Heart left ventricle (tissue), 16 donors: Measurements from ENCODE around the gene TMEM178B. TPM values are rescaled to one million over a fixed set of nuclear protein-coding genes. Genes with fewer than 3 reads are reported as not detected.
A peak's percentile ranks its signal among the peaks of the same experiment; 100 is the strongest.

Experiments
- ATAC-seq, 4 donors: fragments of 200-7000 bp; cut with Tn5 transposase; one replicate each; pipeline ENCODE4 v1.9.1; 2020 to 2022; ENCODE audit warnings: moderate library complexity in 4 of 4, mild to moderate bottlenecking in 3 of 4, moderate number of reproducible peaks in 1 of 4
- DNase-seq, 5 donors: peaks; one replicate each; pipeline ENCODE4 v3.0.0-alpha.2; 2020
- H3K27ac ChIP-seq, 12 donors: fragments of 200-600 bp; sonication (generic) in 4 of 12; one replicate each; pipeline versions ENCODE4 v1.5.0 to v1.8.0; 2016 to 2022; ENCODE audit warnings: mild to moderate bottlenecking in 2 of 12
- H3K27me3 ChIP-seq, 9 donors: fragments of 200-600 bp; sonication (generic) in 2 of 9; one replicate each; pipeline versions ENCODE4 v1.5.1 to v1.8.0; 2016 to 2022; ENCODE audit warnings: mild to moderate bottlenecking in 3 of 9
- H3K36me3 ChIP-seq, 9 donors: fragments of 200-600 bp; sonication (generic) in 2 of 9; one replicate each; pipeline versions ENCODE4 v1.5.0 to v1.8.0; 2018 to 2022; ENCODE audit warnings: mild to moderate bottlenecking in 2 of 9
- H3K4me1 ChIP-seq, 12 donors: fragments of 200-600 bp; sonication (generic) in 4 of 12; one replicate each; pipeline versions ENCODE4 v1.5.0 to v1.8.0; 2016 to 2022; ENCODE audit warnings: mild to moderate bottlenecking in 3 of 12
- H3K4me3 ChIP-seq, 12 donors: fragments of 200-600 bp; sonication (generic) in 4 of 12; one replicate each; pipeline versions ENCODE4 v1.5.0 to v1.8.0; 2017 to 2022; ENCODE audit warnings: mild to moderate bottlenecking in 9 of 12, moderate library complexity in 4 of 12
- H3K9me3 ChIP-seq, 12 donors: fragments of 200-600 bp; sonication (generic) in 4 of 12; one replicate each; pipeline versions ENCODE4 v1.5.0 to v1.8.0; 2016 to 2022; ENCODE audit warnings: mild to moderate bottlenecking in 1 of 12
- CTCF ChIP-seq, 12 donors: fragments of 200-600 bp; sonication (generic) in 4 of 12; IDR thresholded peaks; one replicate each; pipeline versions ENCODE4 v1.5.0 to v1.8.0; 2018 to 2022; ENCODE audit warnings: antibody characterized with exemption in 12 of 12, mild to moderate bottlenecking in 5 of 12
- POLR2A ChIP-seq, 2 donors: fragments of 450-650 bp; IDR thresholded peaks; one replicate each; pipeline ENCODE4 v1.6.1; 2017; ENCODE audit warnings: antibody characterized with exemption in 2 of 2, mild to moderate bottlenecking in 2 of 2, moderate library complexity in 2 of 2
- WGBS, 4 donors: extraction: QIAGEN DNeasy Blood & Tissue Kit in 2 of 4; methylation state at CpG; one replicate each; pipeline versions ENCODE4 v1.1.5 to v1.1.7; 2013 to 2018; 5-methylcytosine and 5-hydroxymethylcytosine counted together
- intact Hi-C, 10 donors: fragments of 100-400 bp; cut with DNase I; formaldehyde crosslinking; loops; one replicate each; pipeline versions ENCODE4 v1.11.1 to v1.14.2; 2022
- polyA plus RNA-seq, 2 donors: library from polyadenylated mRNA; stranded (reverse); fragments of 200-250 nt; gene quantifications; one replicate each; pipeline ENCODE4 v1.2.3, GENCODE V29; 2013
- total RNA-seq, 9 donors: library from RNA; depleted of rRNA in 2 of 9; stranded (reverse); fragments of >200 nt in 2 of 9; fragmentation: NEBNext Ultra II Directional in 3 of 9; extraction: Animal tissue kit (Norgen Biotek cat#: 25700) in 3 of 9; gene quantifications; one replicate each; pipeline versions ENCODE4 v1.1.0 to v1.2.4, GENCODE V29; 2016 to 2023
- donor health status: ischemic (EF 13 %, LVEDD 7.1; RV severe dilation, severe dysfunction).
- donor health status: healthy with polysubstance abuse.
- donor health status: DM: no; HTN: yes; CAD: no.
- donor health status: DM: no; HTN: no; CAD: no.
- donor health status: ischemic (EF 25% LVEDD 6.9; RV normal size, moderate dysfunction).
- donor health status: ischemic (EF 25% LVEDD 5.7; RV mildly dilated, moderate dysfunction).
- donor health status: healthy.
- donor health status: DM: yes; HTN: yes; CAD: no.
- donor health status: ischemic (EF 35%, LVEDD 5.7; RV mildly dilated, moderate dysfunction).
- donor health status: nonischemic (EF 11% LVEDD 7.7; RV severe dilation, severe dysfunction).
- donor health status: DM: yes; HTN: yes; CAD: no.
- donor health status: PGD.
- donor health status: ischemic (EF 29% LVEDD 5.4; RV normal size, mild dysfunction).
- donor health status: nonischemic (EF 23%, LVEDD 6.1; RV moderate dilation, normal function).

Gene TMEM178B
- total and polyA plus RNA-seq, 11 donors = 1.2 to 58.5 (median 19.0) TPM

- no peak overlapping the region for H3K4me3 ChIP-seq
- H3K27me3 ChIP-seq = no peaks in the 10 kb centered on the region
- no peak for ATAC-seq
- DNase-seq = no peak
- intact Hi-C loops = loop anchor here in 1 of 10 donors (10.0 kb wide), 1 partner anchor 266 kb away; no protein-coding TSS in a partner anchor
- no peaks in the 10 kb centered on the region for H3K9me3 ChIP-seq
- WGBS, 4 donors = 76 to 84% (median 79%) methylated on average over 3 of the region's 3 CpGs
- no peak overlapping the region for H3K27ac ChIP-seq
- TF ChIP-seq POLR2A (IDR thresholded peaks at IDR 0.05) = no peak
- TF ChIP-seq CTCF (IDR thresholded peaks at IDR 0.05) = no peak
- H3K36me3 ChIP-seq = no peaks in the 10 kb centered on the region
- H3K4me1 ChIP-seq = peaks cover 0 to 11% (median 0%) of the 10 kb centered on the region in 12 donors
These were observed 194.8 kb downstream of the TMEM178B start for GRCh38 chr7:141268614-141269013.

- H3K27ac ChIP-seq = no peak overlapping the region
- no peaks in the 10 kb centered on the region for H3K36me3 ChIP-seq
- TF ChIP-seq POLR2A (IDR thresholded peaks at IDR 0.05) (no peak), CTCF (IDR thresholded peaks at IDR 0.05) (no peak)
- DNase-seq (no peak), ATAC-seq (no peak)
- intact Hi-C loops = loop anchor here in 5 of 10 donors (5.0 to 10.0 kb wide), 2 partner anchors 261 to 263 kb away; no protein-coding TSS in a partner anchor
- no peak overlapping the region for H3K4me3 ChIP-seq
- H3K4me1 ChIP-seq = no peaks in the 10 kb centered on the region
- no peaks in the 10 kb centered on the region for H3K9me3 ChIP-seq
- no peaks in the 10 kb centered on the region for H3K27me3 ChIP-seq
- 66 to 90% (median 88%) methylated on average over 4 of the region's 4 CpGs for WGBS, 4 donors
These were observed 197.6 kb downstream of the TMEM178B start for GRCh38 chr7:141271451-141271850.

- DNase-seq (no peak), ATAC-seq (peak in 3 of 4 donors; percentile 29 to 36 (median 35))
- Histone ChIP-seq H3K36me3 (no peaks in the 10 kb centered on the region), H3K9me3 (no peaks in the 10 kb centered on the region), H3K27ac (no peak overlapping the region), H3K27me3 (no peaks in the 10 kb centered on the region), H3K4me3 (no peak overlapping the region), H3K4me1 (no peaks in the 10 kb centered on the region)
- 48 to 65% (median 57%) methylated on average over 2 of the region's 2 CpGs for WGBS, 4 donors
- no peak for TF ChIP-seq POLR2A (IDR thresholded peaks at IDR 0.05)
- peak in 4 of 12 donors; percentile 14 to 22 (median 17) for TF ChIP-seq CTCF (IDR thresholded peaks at IDR 0.05)
- intact Hi-C loops = loop anchor here in 5 of 10 donors (5.0 to 10.0 kb wide), 2 partner anchors 260 to 262 kb away; no protein-coding TSS in a partner anchor
These were observed 198.6 kb downstream of the TMEM178B start for GRCh38 chr7:141272417-141272816.

- WGBS, 4 donors = 40 to 59% (median 49%) methylated on average over 2 of the region's 2 CpGs
- Histone ChIP-seq H3K4me3 (no peak overlapping the region), H3K36me3 (no peaks in the 10 kb centered on the region), H3K9me3 (no peaks in the 10 kb centered on the region), H3K4me1 (peaks cover 0 to 9% (median 0%) of the 10 kb centered on the region in 12 donors), H3K27ac (no peak overlapping the region), H3K27me3 (no peaks in the 10 kb centered on the region)
- ATAC-seq (no peak), DNase-seq (no peak)
- TF ChIP-seq POLR2A (IDR thresholded peaks at IDR 0.05) (no peak), CTCF (IDR thresholded peaks at IDR 0.05) (no peak)
- intact Hi-C loops = loop anchor here in 2 of 10 donors (5.0 to 10.0 kb wide), 2 partner anchors 257 to 259 kb away; no protein-coding TSS in a partner anchor
These were observed 201.5 kb downstream of the TMEM178B start for GRCh38 chr7:141275350-141275749.
